GM18499 (cell line): ENCODE data around the gene LCN6.
"Not testable (repeated sequence)": the region's sequence is repeated elsewhere in the genome, so short reads cannot be mapped to it uniquely, and the experiment has no call there.

Experiments
- ATAC-seq: cut with Tn5 transposase; IDR thresholded peaks from one replicate; pipeline ENCODE4 v1.9.1; 2021; ENCODE audit warnings: moderate number of reproducible peaks; ENCODE audit not compliant: insufficient read depth, unreplicated experiment

LCN6 gene

GRCh38 chr9:136714096-136714892 is 34.0 kb downstream of the LCN6 start:
- no peak for ATAC-seq

GRCh38 chr9:136713550-136713949 is 34.8 kb downstream of the LCN6 start:
- ATAC-seq = no peak

- no peak for ATAC-seq
These were observed 35.4 kb downstream of the LCN6 start for GRCh38 chr9:136712690-136713544.

- no peak for ATAC-seq
These were observed 36.3 kb downstream of the LCN6 start, which contains the start of gene DIPK1B for GRCh38 chr9:136711751-136712689. Gene DIPK1B (plus strand): TSS chr9:136712572. CDS start chr9:136712666, 94 bp downstream.

- not testable (repeated sequence) for ATAC-seq
These were observed 37.1 kb downstream of the LCN6 start for GRCh38 chr9:136711219-136711648.

GRCh38 chr9:136710543-136710942 is 37.8 kb downstream of the LCN6 start:
- ATAC-seq = no peak

GRCh38 chr9:136709454-136710109 is 38.7 kb downstream of the LCN6 start:
- ATAC-seq = no peak

GRCh38 chr9:136707849-136708517 is 40.3 kb downstream of the LCN6 start:
- ATAC-seq = no peak

- no peak for ATAC-seq
These were observed 41.3 kb downstream of the LCN6 start for GRCh38 chr9:136707011-136707410.

GRCh38 chr9:136705564-136705963 is 42.8 kb downstream of the LCN6 start:
- ATAC-seq = no peak

- ATAC-seq = not testable (repeated sequence)
These were observed 43.6 kb downstream of the LCN6 start for GRCh38 chr9:136704741-136705140.

GRCh38 chr9:136703276-136703860 is 45.0 kb downstream of the LCN6 start:
- ATAC-seq = no peak

GRCh38 chr9:136701668-136702053 is 46.7 kb downstream of the LCN6 start:
- ATAC-seq = no peak

GRCh38 chr9:136700959-136701667 is 47.2 kb downstream of the LCN6 start:
- ATAC-seq = no peak

GRCh38 chr9:136700304-136700703 is 48.0 kb downstream of the LCN6 start:
- no peak for ATAC-seq

- ATAC-seq = no peak
These were observed 49.6 kb downstream of the LCN6 start for GRCh38 chr9:136698635-136699246.

- ATAC-seq = no peak
These were observed 50.4 kb downstream of the LCN6 start for GRCh38 chr9:136697821-136698526.
